ENCODE data around the gene ALOX15B.

GRCh38 chr17:7993972-7994589 is 44.8 kb upstream of the ALOX15B start:
- no peak for TF ChIP-seq CTCF (IDR thresholded peaks at IDR 0.05; ENCODE audit: insufficient read depth, low read length)
- TF ChIP-seq POLR2AphosphoS5 (IDR thresholded peaks at IDR 0.05; ENCODE audit: low read depth), result no peak
- TF ChIP-seq GABPA (IDR thresholded peaks at IDR 0.05; ENCODE audit: low read depth), result no peak
- TF ChIP-seq REST (IDR thresholded peaks at IDR 0.05; ENCODE audit: insufficient replicate concordance, low read depth), result no peak
